GM18520 (cell line): Measurements from ENCODE around the gene FAM25A.
"Not testable (repeated sequence)": the region's sequence is repeated elsewhere in the genome, so short reads cannot be mapped to it uniquely, and the experiment has no call there.

Source experiments
- ATAC-seq: cut with Tn5 transposase; IDR thresholded peaks from one replicate; pipeline ENCODE4 v1.9.1; 2021; ENCODE audit not compliant: unreplicated experiment

FAM25A gene

GRCh38 chr10:87009134-87009696 is 10.9 kb upstream of the FAM25A start:
- ATAC-seq = not testable (repeated sequence)

- ATAC-seq = not testable (repeated sequence)
Observed at GRCh38 chr10:87013528-87013927, 6.6 kb upstream of the FAM25A start.

- not testable (repeated sequence) for ATAC-seq
Observed at GRCh38 chr10:87014986-87015716, 4.9 kb upstream of the FAM25A start.

- ATAC-seq = not testable (repeated sequence)
Observed at GRCh38 chr10:87018127-87018526, 2.0 kb upstream of the FAM25A start.

- not testable (repeated sequence) for ATAC-seq
Observed at GRCh38 chr10:87019066-87019465, 1.0 kb upstream of the FAM25A start.

- ATAC-seq = not testable (repeated sequence)
Observed at GRCh38 chr10:87019504-87019903, 590 bp upstream of the FAM25A start.

GRCh38 chr10:87025285-87025958 is 5.3 kb downstream of the FAM25A start:
- ATAC-seq = not testable (repeated sequence)

- ATAC-seq = not testable (repeated sequence)
Observed at GRCh38 chr10:87026747-87027508, 6.8 kb downstream of the FAM25A start.

- ATAC-seq = not testable (repeated sequence)
Observed at GRCh38 chr10:87030419-87030818, 10.3 kb downstream of the FAM25A start.

GRCh38 chr10:87030912-87031635 is 11.0 kb downstream of the FAM25A start:
- no peak for ATAC-seq

GRCh38 chr10:87036623-87037022 is 16.5 kb downstream of the FAM25A start:
- no peak for ATAC-seq

- no peak for ATAC-seq
Observed at GRCh38 chr10:87038286-87038717, 18.2 kb downstream of the FAM25A start.

GRCh38 chr10:87038786-87039185 is 18.7 kb downstream of the FAM25A start:
- ATAC-seq = no peak

- not testable (repeated sequence) for ATAC-seq
Observed at GRCh38 chr10:87043579-87043978, 23.5 kb downstream of the FAM25A start.

GRCh38 chr10:87045434-87045938 is 25.4 kb downstream of the FAM25A start:
- ATAC-seq = no peak

- ATAC-seq = no peak
Observed at GRCh38 chr10:87053111-87053510, 33.0 kb downstream of the FAM25A start.

- no peak for ATAC-seq
Observed at GRCh38 chr10:87053577-87054181, 33.6 kb downstream of the FAM25A start.

GRCh38 chr10:87054373-87055295 is 34.5 kb downstream of the FAM25A start:
- ATAC-seq = no peak

GRCh38 chr10:87058171-87058570 is 38.1 kb downstream of the FAM25A start:
- no peak for ATAC-seq
